ENCODE results near the gene C2orf66.

Gene C2orf66

GRCh38 chr2:196809260-196809659, at the start of gene C2orf66:
TSS of gene C2orf66 (minus strand) at chr2:196809355. CDS start at chr2:196809336, 19 bp downstream.
- no peak for DNase-seq

GRCh38 chr2:196854629-196855028, 45.5 kb upstream of the C2orf66 start:
- no peak for DNase-seq

- no peak for DNase-seq
Measured at GRCh38 chr2:196853301-196854087, 44.3 kb upstream of the C2orf66 start.

- no peak for DNase-seq
Measured at GRCh38 chr2:196851088-196851487, 41.9 kb upstream of the C2orf66 start.

GRCh38 chr2:196849895-196850294, 40.7 kb upstream of the C2orf66 start:
- peak; percentile 5 for DNase-seq

GRCh38 chr2:196846295-196846694, 37.1 kb upstream of the C2orf66 start:
- no peak for DNase-seq

- DNase-seq: no peak
Measured at GRCh38 chr2:196845371-196845770, 36.2 kb upstream of the C2orf66 start.

- no peak for DNase-seq
Measured at GRCh38 chr2:196840171-196840570, 31.0 kb upstream of the C2orf66 start.

GRCh38 chr2:196839574-196839973, 30.4 kb upstream of the C2orf66 start:
- DNase-seq: no peak

- DNase-seq: no peak
Measured at GRCh38 chr2:196836440-196836839, 27.3 kb upstream of the C2orf66 start.

- DNase-seq: no peak
Measured at GRCh38 chr2:196830701-196831100, 21.5 kb upstream of the C2orf66 start.

- no peak for DNase-seq
Measured at GRCh38 chr2:196827356-196827755, 18.2 kb upstream of the C2orf66 start.

- no peak for DNase-seq
Measured at GRCh38 chr2:196823750-196824522, 14.8 kb upstream of the C2orf66 start.

GRCh38 chr2:196821195-196821594, 12.0 kb upstream of the C2orf66 start:
- no peak for DNase-seq

- no peak for DNase-seq
Measured at GRCh38 chr2:196808083-196808665, 981 bp downstream of the C2orf66 start.

- no peak for DNase-seq
Measured at GRCh38 chr2:196804381-196804780, 4.8 kb downstream of the C2orf66 start.

GRCh38 chr2:196802401-196802800, 6.8 kb downstream of the C2orf66 start:
- DNase-seq: no peak

GRCh38 chr2:196801674-196802261, 7.4 kb downstream of the C2orf66 start:
- no peak for DNase-seq

GRCh38 chr2:196798980-196799379, 10.2 kb downstream of the C2orf66 start:
- DNase-seq: no peak

GRCh38 chr2:196792865-196793264, 16.3 kb downstream of the C2orf66 start:
- no peak for DNase-seq

GRCh38 chr2:196783431-196784094, 25.6 kb downstream of the C2orf66 start:
- no peak for DNase-seq

GRCh38 chr2:196767101-196767500, 42.1 kb downstream of the C2orf66 start:
- DNase-seq: no peak

- DNase-seq: no peak
Measured at GRCh38 chr2:196759378-196759706, 49.8 kb downstream of the C2orf66 start.

Measured in midbrain (tissue), 1 donor.